CD4-positive, alpha-beta T cell treated with Interleukin-15 for 4 hours (primary cell): Measurements from ENCODE around the gene NDUFS3.
"Not testable (repeated sequence)": the region's sequence is repeated elsewhere in the genome, so short reads cannot be mapped to it uniquely, and the experiment has no call there.

ENCODE experiments used
- DNase-seq: peaks from one replicate; pipeline ENCODE4 v3.0.0-alpha.2; 2020; ENCODE audit warnings: low spot score

Gene NDUFS3

GRCh38 chr11:47578524-47579494, at the start of gene NDUFS3, which contains the start of gene KBTBD4:
TSS of gene NDUFS3 (plus strand) at chr11:47579074. CDS start at chr11:47579092, 18 bp downstream.
TSS of gene KBTBD4 (minus strand) at chr11:47578970. CDS start at chr11:47578951, 19 bp downstream.
- DNase-seq, result peak; percentile 91

DNA sequence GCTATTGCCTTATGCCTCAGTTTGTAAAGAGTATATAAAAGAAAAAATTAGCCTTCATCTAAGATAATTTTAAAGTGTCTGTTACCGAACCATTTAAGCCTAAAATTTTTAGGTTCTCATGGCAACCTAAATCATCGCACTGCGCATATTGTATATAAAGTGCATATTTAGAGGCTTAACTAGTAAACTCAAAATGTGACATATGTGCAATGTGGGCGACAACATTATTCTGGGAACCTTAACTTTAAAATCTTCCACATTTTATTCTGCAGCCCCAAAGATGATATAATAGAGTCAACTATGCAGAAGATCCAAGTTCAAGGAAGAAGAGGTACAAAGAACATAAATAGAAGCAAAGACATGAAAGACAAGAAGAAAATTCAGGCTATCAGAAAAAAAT, 48.9 kb upstream of the NDUFS3 start:
- DNase-seq, result no peak

DNA sequence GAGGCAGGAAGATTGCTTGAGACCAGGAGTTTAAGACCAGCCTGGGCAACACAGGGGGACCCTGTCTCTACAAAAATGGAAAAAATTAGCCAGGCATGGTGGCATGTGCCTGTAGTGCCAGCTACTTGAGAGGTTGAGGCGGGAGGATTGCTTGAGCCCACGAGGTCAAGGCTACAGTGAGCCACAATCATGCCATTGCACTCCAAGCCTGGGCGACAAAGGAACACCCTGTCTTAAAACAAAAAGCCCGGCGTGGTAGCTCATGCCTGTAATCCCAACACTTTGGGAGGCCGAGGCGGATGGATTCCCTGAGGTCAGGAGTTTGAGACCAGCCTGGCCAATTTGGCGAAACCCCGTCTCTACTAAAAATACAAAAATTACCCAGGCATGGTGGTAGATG, 48.2 kb upstream of the NDUFS3 start:
- DNase-seq, result not testable (repeated sequence)

DNA sequence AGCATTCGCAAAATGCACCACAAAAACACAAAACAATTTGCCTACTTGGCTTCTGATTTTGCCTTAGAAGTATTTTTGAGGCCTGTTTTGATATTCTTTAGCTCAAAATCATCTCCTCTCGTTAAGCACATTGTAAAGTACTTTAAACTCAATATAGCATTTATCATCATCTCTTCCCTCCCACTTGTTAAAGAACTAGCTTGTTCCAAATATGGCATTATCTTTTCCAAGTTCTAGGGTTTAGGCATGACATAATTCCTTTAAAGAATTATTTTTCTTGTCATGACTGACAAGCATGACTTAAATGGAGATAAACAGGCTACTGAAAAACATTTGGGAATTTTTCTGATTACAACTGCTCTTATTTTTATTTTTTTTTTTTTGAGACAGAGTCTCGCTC, 47.2 kb upstream of the NDUFS3 start:
- no peak for DNase-seq

DNA sequence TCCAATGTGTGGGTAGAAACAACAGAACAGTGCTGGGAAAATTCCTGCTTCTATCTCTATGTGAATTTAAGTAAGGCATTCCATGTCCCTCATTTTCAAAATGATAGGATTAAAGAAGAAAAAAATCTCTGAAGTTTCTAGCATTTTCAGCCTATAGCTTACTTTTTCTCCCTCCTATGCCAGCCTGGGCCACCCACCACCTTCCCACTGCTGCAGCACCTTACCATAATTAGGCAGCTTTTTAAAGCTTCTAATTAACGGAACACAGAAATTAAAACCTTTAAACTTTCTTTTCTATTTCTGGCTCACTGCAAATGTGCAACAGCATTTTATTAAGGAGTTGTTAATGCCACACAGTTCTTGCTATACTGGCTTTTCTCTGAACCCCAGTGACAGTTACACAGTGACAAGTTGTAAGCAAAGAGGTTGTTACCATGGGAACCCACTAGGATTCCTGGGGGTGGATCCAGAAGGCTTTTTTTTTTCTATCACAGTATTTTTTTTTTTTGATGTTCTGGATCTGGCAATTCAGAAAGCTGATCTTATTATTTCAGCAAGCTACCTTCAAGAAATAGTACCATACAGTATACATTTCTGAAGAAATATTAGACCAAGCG, 46.2 kb upstream of the NDUFS3 start:
- no peak for DNase-seq

GRCh38 chr11:47533690-47534151, 45.2 kb upstream of the NDUFS3 start:
- no peak for DNase-seq

- DNase-seq, result no peak
Observed at GRCh38 chr11:47534704-47535251, 44.1 kb upstream of the NDUFS3 start.

GRCh38 chr11:47536915-47537314, 42.0 kb upstream of the NDUFS3 start:
- DNase-seq, result no peak

- no peak for DNase-seq
Observed at GRCh38 chr11:47538741-47539565, 39.9 kb upstream of the NDUFS3 start.

- no peak for DNase-seq
Observed at GRCh38 chr11:47539681-47540039, 39.2 kb upstream of the NDUFS3 start.

DNA sequence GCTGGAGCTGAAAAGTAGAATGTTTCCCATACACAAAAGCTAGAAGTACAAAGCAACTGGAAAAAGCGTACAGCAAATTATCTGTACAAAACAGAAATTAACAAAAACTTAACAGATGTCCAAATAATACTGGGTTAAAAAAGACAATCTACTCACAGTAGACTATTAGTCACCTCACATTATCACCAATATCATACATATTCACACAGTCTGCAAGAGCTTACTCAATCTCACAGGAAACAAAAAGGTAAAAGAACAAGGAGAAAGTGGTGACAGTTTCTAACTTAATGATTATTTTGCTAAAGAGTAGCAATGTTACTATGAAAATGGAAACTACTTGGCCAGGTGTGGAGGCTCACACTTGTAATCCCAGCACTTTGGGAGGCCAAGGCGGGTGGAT, 37.8 kb upstream of the NDUFS3 start:
- DNase-seq, result no peak

GRCh38 chr11:47545298-47545697, 33.6 kb upstream of the NDUFS3 start:
- no peak for DNase-seq

GRCh38 chr11:47546274-47546673, 32.6 kb upstream of the NDUFS3 start:
- DNase-seq, result not testable (repeated sequence)

- DNase-seq, result no peak
Observed at GRCh38 chr11:47550288-47551047, 28.4 kb upstream of the NDUFS3 start.

DNA sequence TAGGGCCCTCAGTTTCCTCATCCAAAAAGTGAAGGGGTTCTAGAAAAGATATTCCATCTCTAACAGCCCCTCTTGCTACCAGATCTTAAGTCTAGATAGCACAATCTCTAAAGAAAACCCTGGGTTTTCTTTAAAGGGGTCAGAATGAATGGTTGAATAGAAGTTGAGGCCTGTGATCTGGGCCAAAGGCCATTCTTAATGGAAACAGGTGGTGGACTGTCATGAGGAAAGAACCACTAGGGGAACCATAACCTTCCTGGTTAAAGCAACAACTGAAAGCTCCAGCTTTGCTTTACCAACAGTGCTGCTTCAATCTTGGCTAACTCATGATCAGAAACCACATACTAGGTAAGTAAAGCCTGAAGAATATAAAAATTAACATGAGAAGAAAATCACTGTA, 27.8 kb upstream of the NDUFS3 start:
- DNase-seq, result no peak

DNA sequence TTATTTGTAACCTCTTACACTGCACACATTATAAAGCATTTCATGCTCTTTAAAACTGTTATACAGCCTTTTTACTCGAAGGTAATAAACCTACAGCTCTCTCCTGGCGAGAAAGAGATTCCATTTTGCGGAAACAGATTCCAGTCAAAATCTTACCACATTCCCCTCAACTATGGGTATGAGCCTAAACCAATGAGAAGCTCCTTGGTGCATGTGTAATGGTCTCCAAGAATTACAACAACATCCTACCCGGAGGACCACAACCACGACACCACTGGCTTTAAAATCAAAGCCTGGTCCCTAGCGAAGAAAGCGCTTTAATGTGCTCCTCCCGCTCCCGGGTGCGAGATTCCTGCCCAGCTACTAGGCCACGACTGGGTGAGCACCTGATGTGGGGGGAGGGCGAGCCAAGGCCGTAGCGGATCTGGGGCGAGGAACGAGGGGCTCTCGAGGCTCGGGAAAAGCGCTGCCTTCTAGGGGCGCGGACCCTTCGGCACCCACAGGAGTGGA, 26.8 kb upstream of the NDUFS3 start:
- DNase-seq, result no peak

DNA sequence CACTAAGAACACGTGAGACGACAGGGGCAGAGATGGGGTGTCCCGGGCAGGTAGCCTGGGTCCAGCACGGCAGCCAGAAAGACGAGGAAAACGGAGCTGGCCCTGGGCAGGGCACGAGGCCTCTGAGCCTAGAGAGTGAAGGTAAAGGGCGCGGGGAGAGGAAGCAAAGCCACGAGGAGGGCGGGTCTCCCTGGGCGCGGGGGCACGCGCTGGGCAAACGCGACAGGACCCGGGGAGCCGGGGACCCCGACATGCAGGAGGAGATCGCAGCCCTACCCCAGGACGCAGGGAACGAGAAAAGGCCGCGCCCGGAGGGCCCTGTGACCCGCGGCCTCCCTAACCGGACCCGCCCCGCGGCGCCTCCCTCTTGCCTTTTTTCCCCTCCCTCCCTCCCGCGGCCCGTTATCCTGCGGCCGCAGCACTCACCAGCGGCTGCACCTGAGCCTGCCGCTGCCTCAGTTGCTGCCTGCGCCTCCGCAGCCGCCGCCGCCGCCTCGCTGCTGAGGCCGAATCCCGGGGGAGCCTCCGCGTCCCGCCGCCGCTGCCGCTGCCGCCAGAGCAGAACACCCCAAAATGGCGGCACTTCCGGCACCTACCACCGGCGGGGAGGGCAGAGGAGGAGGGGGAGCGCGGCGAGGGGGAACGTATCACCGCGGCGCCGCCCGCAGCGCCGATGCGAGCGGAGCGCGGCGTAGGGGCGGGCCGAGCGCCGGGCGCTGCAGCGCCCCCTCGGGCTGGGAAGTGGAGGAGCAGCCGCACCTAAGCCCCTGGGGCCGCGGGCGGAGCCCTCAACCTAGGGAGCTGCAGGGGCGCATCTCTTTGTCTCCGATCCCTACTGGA, 26.1 kb upstream of the NDUFS3 start, which contains the start of gene CELF1:
Gene CELF1, minus strand, starts transcription at position 567 of the 840 bp plus-strand sequence. CDS start 53,609 bp downstream, outside the sequence.
- DNase-seq, result peak; percentile 91

DNA sequence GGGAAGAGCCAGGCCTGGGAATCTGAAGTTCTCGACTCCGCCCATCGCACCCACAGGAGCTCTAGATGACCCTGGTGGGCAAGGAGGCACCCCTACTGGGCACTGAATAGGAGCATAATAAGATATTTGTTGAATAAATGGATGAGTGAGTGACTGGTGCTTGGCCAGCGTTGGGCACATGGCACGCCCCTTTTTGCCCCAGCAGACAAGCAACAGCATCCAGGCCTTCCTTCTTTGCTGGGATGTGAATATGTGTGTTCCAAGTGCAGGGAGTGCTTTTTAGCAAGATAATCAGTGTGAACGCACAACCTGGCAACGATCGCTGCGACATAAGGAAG, 25.5 kb upstream of the NDUFS3 start:
- DNase-seq, result no peak

DNA sequence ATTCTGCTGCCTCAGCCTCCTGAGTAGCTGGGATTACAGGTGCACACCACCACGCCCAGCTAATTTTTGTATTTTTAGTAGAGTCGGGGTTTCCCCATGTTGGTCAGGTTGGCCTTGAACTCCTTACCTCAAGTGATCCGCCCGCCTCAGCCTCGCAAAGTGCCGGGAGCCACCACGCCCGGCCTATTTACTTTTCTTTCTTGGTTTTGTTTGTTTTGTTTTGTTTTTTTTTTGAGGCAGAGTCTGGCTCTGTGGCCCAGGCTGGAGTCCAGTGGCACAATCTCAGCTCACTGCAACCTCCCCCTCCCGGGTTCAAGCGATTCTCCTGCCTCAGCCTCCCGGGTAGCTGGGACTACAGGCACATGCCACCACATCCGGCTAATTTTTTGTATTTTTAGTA, 21.9 kb upstream of the NDUFS3 start:
- not testable (repeated sequence) for DNase-seq

DNA sequence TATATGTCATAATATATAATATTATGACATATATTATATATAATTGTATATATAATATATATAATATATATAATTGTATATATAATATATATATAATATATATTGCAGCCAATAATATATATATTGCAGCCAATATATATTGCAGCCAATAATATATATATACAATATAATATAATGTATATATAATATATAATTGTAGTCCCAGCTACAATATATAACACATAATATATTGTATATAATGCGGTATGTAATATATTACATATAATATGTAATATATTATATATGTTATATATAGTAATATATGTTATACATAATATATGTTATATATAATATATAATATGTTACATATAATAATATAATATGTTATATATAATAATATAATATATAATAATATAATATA, 20.2 kb upstream of the NDUFS3 start:
- no peak for DNase-seq
